ENCODE results near the gene CLEC4G. TPM values are rescaled to one million over a fixed set of nuclear protein-coding genes. Genes with fewer than 3 reads are reported as not detected.

CLEC4G gene
- total RNA-seq, 1 donor from 2014 or later = not detected

GRCh38 chr19:7720351-7720750 lies 11.6 kb downstream of the CLEC4G start:
- TF ChIP-seq, protein P1, sequence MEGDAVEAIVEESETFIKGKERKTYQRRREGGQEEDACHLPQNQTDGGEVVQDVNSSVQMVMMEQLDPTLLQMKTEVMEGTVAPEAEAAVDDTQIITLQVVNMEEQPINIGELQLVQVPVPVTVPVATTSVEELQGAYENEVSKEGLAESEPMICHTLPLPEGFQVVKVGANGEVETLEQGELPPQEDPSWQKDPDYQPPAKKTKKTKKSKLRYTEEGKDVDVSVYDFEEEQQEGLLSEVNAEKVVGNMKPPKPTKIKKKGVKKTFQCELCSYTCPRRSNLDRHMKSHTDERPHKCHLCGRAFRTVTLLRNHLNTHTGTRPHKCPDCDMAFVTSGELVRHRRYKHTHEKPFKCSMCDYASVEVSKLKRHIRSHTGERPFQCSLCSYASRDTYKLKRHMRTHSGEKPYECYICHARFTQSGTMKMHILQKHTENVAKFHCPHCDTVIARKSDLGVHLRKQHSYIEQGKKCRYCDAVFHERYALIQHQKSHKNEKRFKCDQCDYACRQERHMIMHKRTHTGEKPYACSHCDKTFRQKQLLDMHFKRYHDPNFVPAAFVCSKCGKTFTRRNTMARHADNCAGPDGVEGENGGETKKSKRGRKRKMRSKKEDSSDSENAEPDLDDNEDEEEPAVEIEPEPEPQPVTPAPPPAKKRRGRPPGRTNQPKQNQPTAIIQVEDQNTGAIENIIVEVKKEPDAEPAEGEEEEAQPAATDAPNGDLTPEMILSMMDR (IDR thresholded peaks at IDR 0.05; ENCODE audit: insufficient read depth, low read length, severe bottlenecking) = no peak
- no peak for DNase-seq (ENCODE audit: low read depth)
- Histone ChIP-seq H3K36me3 (ENCODE audit: control insufficient read depth, insufficient read depth, low read length) (no peaks in the 10 kb centered on the region), H3K27me3 (ENCODE audit: control insufficient read depth, insufficient read depth, low read length) (no peaks in the 10 kb centered on the region), H3K4me3 (ENCODE audit: low read depth, low read length) (no peak overlapping the region)
- FAIRE-seq = no peak

- TF ChIP-seq, protein P1 (IDR thresholded peaks at IDR 0.05; ENCODE audit: insufficient read depth, low read length, severe bottlenecking) = no peak
- Histone ChIP-seq H3K36me3 (ENCODE audit: control insufficient read depth, insufficient read depth, low read length) (no peaks in the 10 kb centered on the region), H3K27me3 (ENCODE audit: control insufficient read depth, insufficient read depth, low read length) (no peaks in the 10 kb centered on the region), H3K4me3 (ENCODE audit: low read depth, low read length) (no peak overlapping the region)
- FAIRE-seq (no peak), DNase-seq (ENCODE audit: low read depth) (no peak)
Measured at GRCh38 chr19:7718668-7719067, 13.2 kb downstream of the CLEC4G start.

- Histone ChIP-seq H3K4me3 (ENCODE audit: low read depth, low read length) (no peak overlapping the region), H3K27me3 (ENCODE audit: control insufficient read depth, insufficient read depth, low read length) (no peaks in the 10 kb centered on the region), H3K36me3 (ENCODE audit: control insufficient read depth, insufficient read depth, low read length) (no peaks in the 10 kb centered on the region)
- TF ChIP-seq, protein P1 (IDR thresholded peaks at IDR 0.05; ENCODE audit: insufficient read depth, low read length, severe bottlenecking) = no peak
- FAIRE-seq (no peak), DNase-seq (ENCODE audit: low read depth) (no peak)
Measured at GRCh38 chr19:7716762-7717161, 15.1 kb downstream of the CLEC4G start.

DNA sequence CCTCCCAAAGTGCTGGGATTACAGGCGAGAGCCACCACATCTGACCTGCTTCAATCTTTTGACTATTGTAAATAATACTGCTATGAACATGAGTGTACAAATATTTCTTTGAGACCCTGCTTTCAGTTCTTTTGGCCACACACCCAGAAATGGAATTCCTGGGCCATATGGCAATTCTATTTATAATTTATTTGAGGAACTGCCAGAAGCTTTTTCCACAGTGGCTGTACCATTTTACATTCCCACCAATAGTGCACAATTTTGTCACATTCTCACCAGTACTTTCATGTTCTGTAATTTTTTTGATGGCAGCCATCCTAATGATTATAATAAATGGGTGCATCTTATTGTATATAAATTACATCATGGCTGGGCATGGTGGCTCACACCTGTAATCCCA lies 16.2 kb downstream of the CLEC4G start:
- TF ChIP-seq, protein P1 (IDR thresholded peaks at IDR 0.05; ENCODE audit: insufficient read depth, low read length, severe bottlenecking) = no peak
- Histone ChIP-seq H3K36me3 (ENCODE audit: control insufficient read depth, insufficient read depth, low read length) (no peaks in the 10 kb centered on the region), H3K4me3 (ENCODE audit: low read depth, low read length) (no peak overlapping the region), H3K27me3 (ENCODE audit: control insufficient read depth, insufficient read depth, low read length) (no peaks in the 10 kb centered on the region)
- DNase-seq (ENCODE audit: low read depth) (no peak), FAIRE-seq (no peak)

- DNase-seq (ENCODE audit: low read depth) = no peak
- TF ChIP-seq, protein P1 (IDR thresholded peaks at IDR 0.05; ENCODE audit: insufficient read depth, low read length, severe bottlenecking) = no peak
- H3K4me3 ChIP-seq (ENCODE audit: low read depth, low read length) = no peak overlapping the region
- no peak for FAIRE-seq
- no peaks in the 10 kb centered on the region for H3K36me3 ChIP-seq (ENCODE audit: control insufficient read depth, insufficient read depth, low read length)
- H3K27me3 ChIP-seq (ENCODE audit: control insufficient read depth, insufficient read depth, low read length) = no peaks in the 10 kb centered on the region
Measured at GRCh38 chr19:7710616-7711015, 21.3 kb downstream of the CLEC4G start.

DNA sequence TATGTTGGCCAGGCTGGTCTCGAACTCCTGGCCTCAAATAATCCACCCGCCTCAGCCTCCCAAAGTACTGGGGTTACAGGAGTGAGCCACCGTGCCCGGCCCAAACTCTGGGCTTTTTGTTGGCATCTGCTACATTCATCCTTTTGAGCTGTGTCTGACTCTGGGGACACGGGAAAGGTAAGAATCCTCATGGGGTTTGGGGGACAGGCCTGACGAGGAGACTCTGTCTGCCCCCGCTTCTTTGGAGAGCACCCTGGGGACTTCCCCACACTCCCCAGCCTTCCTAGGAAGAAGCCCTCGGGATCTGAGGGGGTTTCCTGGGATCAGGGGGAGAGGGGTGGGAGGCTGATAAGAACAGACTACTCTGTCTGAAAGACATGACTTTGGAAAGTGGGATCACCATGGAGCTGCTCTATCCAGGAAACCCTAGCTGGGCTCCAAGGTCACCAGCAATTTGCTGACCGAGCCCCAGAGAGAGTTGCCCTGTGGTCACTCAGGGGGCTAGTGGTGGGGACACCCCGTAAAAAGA lies 21.9 kb downstream of the CLEC4G start:
- no peaks in the 10 kb centered on the region for H3K27me3 ChIP-seq (ENCODE audit: control insufficient read depth, insufficient read depth, low read length)
- TF ChIP-seq, protein P1 (IDR thresholded peaks at IDR 0.05; ENCODE audit: insufficient read depth, low read length, severe bottlenecking) = no peak
- H3K36me3 ChIP-seq (ENCODE audit: control insufficient read depth, insufficient read depth, low read length) = no peaks in the 10 kb centered on the region
- FAIRE-seq (no peak), DNase-seq (ENCODE audit: low read depth) (no peak)
- H3K4me3 ChIP-seq (ENCODE audit: low read depth, low read length) = no peak overlapping the region

Measured in bronchial epithelial cell (primary cell).